ENCODE measurements around the gene LRRC61.
"Not testable (repeated sequence)": the region's sequence is repeated elsewhere in the genome, so short reads cannot be mapped to it uniquely, and the experiment has no call there.

Gene LRRC61

GRCh38 chr7:150307904-150308303 lies 15.3 kb upstream of the LRRC61 start:
- no peak for DNase-seq (ENCODE audit: low spot score)

DNA sequence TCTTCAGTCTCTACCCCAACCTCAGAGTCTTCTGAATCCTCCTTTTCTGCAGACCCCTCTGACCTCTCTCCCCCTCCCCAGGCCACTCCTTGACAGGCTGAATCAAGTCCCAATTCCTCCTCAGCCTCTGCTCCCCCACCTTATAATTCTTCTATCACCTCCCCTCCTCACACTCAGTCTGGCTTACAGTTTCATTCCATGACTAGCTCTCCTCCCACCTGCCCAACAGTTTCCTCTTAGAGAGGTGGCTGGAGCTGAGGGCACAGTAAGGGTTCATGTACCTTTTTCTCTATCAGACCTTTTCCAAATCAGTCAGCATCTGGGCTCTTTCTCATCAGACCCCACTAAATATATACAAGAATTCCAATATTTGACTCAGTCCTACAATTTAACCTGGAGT lies 14.6 kb upstream of the LRRC61 start:
- DNase-seq (ENCODE audit: low spot score) = no peak

- no peak for DNase-seq (ENCODE audit: low spot score)
These were observed 12.0 kb upstream of the LRRC61 start for GRCh38 chr7:150311146-150311545.

GRCh38 chr7:150311711-150312110 lies 11.4 kb upstream of the LRRC61 start:
- no peak for DNase-seq (ENCODE audit: low spot score)

- DNase-seq (ENCODE audit: low spot score) = not testable (repeated sequence)
These were observed 10.3 kb upstream of the LRRC61 start for GRCh38 chr7:150312649-150313366.

GRCh38 chr7:150313367-150313809 lies 9.8 kb upstream of the LRRC61 start:
- no peak for DNase-seq (ENCODE audit: low spot score)

GRCh38 chr7:150313870-150314269 lies 9.3 kb upstream of the LRRC61 start:
- DNase-seq (ENCODE audit: low spot score) = no peak

DNA sequence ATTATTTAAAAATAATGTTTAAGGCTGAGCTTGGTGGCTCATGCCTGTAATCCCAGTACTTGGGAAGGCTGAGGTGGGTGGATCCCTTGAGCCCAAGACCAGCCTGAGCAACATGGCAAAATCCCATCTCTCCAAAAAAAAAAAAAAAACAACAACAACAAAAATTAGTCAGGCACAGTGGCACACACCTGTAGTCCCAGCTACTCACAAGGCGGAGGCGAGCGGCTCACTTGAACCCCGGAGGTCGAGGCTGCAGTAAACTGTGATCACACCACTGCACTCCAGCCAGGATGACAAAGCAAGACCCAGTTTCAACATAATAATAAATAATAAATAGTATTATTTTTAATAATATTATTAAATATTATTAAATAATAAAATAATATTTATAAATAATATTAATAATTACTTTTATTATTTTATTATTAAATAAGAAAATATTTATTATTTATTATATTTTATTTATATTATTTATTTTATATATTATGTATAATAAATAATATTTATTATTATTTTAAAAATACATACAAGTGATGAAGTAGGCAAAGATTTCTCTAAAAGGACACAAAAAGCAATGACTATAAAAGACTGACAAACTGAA lies 8.4 kb upstream of the LRRC61 start:
- no peak for DNase-seq (ENCODE audit: low spot score)

GRCh38 chr7:150316987-150317386 lies 6.2 kb upstream of the LRRC61 start:
- DNase-seq (ENCODE audit: low spot score) = not testable (repeated sequence)

- no peak for DNase-seq (ENCODE audit: low spot score)
These were observed 5.3 kb upstream of the LRRC61 start for GRCh38 chr7:150317748-150318444.

DNA sequence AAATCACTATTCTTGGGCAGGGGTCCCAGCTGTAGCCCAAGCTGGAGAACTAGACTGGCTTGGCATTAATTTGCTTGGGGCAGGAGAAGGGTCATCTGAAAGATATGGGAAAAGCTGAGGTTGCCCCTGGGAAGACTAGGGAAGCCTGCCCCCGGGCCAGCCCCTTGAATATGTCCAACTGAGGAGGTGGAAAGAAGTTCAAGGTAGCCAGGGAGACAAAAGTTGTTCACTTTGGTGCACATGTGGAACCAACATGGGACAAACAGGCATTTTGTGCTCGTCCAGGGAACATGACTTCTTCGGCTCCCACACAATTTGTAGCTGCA lies 1.4 kb upstream of the LRRC61 start:
- DNase-seq (ENCODE audit: low spot score) = no peak

- DNase-seq (ENCODE audit: low spot score) = no peak
These were observed 882 bp upstream of the LRRC61 start for GRCh38 chr7:150322114-150322832.

GRCh38 chr7:150323682-150324372 lies 672 bp downstream of the LRRC61 start:
- DNase-seq (ENCODE audit: low spot score) = no peak

GRCh38 chr7:150324373-150324961 lies 1.3 kb downstream of the LRRC61 start:
- no peak for DNase-seq (ENCODE audit: low spot score)

DNA sequence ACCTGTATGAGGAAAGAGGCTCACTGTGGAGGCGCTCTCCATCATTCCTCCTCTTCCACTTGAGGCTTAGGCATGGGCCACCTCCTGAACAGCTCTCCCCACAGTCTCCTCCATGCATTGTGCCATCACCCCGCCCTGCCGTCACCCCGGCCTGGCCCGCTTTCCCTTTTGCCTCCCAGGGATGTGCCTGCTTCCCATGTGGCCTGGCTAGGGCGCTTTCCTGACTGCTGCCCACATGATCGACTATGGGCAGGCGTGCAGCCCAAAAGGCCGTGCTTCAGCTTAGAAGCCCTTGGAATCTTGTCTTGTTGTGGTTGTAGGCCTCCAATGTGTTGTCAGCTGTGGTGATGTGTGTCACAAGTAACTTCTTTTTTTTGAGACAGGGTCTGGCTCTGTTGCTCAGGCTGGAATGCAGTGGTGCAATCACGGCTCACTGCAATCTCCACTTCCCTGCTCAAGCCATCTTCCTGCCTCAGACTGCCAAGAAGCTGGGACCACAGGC lies 2.0 kb downstream of the LRRC61 start:
- DNase-seq (ENCODE audit: low spot score) = no peak

DNA sequence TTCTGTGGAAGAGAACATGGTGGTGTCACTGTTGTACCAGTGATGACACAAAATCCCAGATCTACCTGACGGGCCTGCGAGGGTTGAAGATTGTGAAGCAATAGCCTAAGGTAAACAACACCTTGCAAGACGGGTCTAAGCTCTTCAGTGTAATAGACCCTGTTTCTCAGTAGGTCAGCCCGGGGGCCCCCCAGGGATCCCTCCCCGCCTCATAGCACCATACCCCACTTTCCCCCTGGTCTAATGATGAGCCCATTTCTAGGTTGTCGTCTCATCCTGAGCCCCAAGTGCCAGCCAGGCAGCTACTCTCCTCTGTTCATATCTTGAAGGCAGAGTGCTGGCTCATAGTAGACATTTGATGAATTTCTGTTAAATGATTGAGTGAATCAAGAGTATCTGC lies 2.7 kb downstream of the LRRC61 start:
- no peak for DNase-seq (ENCODE audit: low spot score)

DNA sequence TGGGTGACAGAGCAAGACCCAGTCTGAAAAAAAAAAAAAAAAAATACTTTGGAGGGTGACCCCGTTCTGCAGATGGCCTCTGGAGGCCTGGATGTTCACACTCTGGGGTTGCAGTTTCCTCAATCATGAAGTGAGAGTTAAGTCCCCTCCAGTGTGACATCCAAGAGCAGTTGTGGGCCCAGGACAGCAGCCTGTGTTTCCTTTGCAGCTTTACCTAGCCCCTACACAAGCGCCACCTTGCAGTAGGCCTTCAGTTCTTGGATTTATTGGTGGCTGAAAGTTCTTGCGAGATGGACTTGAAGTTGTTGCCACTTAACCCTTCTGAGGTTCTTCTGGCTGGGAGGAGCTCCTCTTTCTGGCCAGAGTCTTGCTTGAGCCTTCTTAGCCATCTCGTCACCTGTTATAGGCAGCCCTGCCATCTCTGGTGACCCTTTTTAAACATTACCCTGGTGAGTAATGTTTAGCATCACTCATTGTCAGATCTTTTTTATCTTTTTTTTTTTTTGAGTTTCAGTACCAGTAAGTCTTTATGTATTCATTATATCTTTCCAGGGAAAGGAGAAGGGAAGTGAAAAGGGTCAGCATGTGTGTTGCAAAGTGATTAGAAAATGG lies 3.6 kb downstream of the LRRC61 start:
- no peak for DNase-seq (ENCODE audit: low spot score)

DNA sequence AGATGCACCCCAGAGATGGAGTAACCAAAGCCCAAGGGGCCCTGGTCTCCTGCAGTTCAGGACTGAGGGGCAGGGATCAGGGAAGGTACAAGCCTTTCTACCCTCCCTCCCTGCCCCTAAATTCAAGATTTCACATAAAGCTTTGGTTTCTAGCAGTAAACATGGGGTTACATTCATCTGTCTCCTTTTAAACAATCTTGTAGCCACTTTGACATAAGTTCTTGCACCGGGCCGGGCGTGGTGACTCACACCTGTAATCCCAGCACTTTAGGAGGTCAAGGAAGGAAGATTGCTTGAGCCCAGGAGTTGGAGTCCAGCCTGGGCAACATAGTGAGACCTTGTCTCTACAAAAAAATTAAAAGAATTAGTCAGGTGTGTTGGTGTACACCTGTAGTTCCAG lies 4.2 kb downstream of the LRRC61 start:
- no peak for DNase-seq (ENCODE audit: low spot score)

- DNase-seq (ENCODE audit: low spot score) = peak; percentile 64
These were observed 6.4 kb downstream of the LRRC61 start for GRCh38 chr7:150329331-150330120.

DNA sequence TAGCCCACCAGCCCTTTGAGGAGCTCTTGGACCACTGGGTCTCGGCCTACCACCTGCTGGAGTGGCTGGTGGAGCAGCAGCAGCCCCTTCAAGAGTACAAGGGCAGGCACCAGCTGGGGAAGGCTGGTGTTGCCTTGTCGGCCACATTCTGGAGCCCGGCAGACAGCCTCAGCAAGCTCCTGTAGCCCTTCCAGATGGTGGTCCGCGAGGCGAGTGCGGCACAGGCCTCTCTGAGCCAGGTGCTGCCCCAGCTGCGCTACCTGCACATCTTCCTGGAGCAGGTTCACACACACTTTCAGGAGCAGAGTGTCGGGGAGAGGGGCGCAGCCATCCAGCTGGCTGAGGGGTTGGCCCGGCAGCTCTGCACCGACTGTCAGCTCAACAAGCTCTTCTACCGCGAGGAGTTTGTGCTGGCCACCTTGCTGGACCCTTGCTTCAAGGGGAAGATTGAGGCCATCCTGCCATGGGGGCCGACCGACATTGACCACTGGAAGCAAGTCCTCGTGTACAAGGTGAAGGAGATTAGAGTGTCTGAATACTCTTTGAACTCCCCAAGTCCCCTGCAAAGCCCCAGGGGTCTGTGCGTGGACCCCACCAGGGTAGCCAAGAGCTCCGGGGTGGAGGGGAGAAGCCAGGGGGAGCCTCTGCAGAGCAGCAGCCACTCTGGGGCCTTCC lies 7.2 kb downstream of the LRRC61 start:
- no peak for DNase-seq (ENCODE audit: low spot score)
